OCI-LY7 (cell line): ENCODE results near the gene SASH3. TPM values are rescaled to one million over a fixed set of nuclear protein-coding genes. Genes with fewer than 3 reads are reported as not detected.

Source experiments
- BruUV-seq: library from RNA; stranded (reverse); fragments of 400-500 nt; replicated peaks from 2 replicates; lab custom pipeline; 2021; lab: Mats Ljungman, UMichigan
- CTCF ChIA-PET: fragments of 300-600 bp; sonication (Branson Sonifier 250); formaldehyde crosslinking; loops from one replicate; lab custom pipeline; 2022; ENCODE audit warnings: antibody characterized with exemption; ENCODE audit not compliant: unreplicated experiment; lab: Charles Lee
- POLR2A ChIA-PET: fragments of 300-600 bp; sonication (Branson Sonifier 250); formaldehyde crosslinking; loops from one replicate; lab custom pipeline; 2022; ENCODE audit warnings: antibody characterized with exemption; lab: Charles Lee
- DNase-seq: peaks from one replicate; pipeline ENCODE4 v3.0.0-alpha.2; 2015; ENCODE audit warnings: low spot score
- H2AFZ ChIP-seq: fragments of 200-600 bp; sonication (generic), shearing (Covaris generic); 2 replicates; pipeline ENCODE4 v1.6.1; 2014; ENCODE audit warnings: mild to moderate bottlenecking, antibody characterized with exemption, low read length, moderate library complexity
- H3K27ac ChIP-seq: fragments of 200-600 bp; sonication (generic); 2 replicates; pipeline ENCODE4 v1.5.1; 2014; ENCODE audit warnings: mixed run types, low read depth, mild to moderate bottlenecking, moderate library complexity, low read length, inconsistent platforms; ENCODE audit not compliant: poor library complexity, severe bottlenecking
- H3K36me3 ChIP-seq: fragments of 200-600 bp; sonication (generic); 2 replicates; pipeline ENCODE4 v1.6.1; 2014; ENCODE audit warnings: mild to moderate bottlenecking, antibody characterized with exemption, low read length, moderate library complexity, mixed read lengths; ENCODE audit not compliant: insufficient read depth
- H3K4me1 ChIP-seq: fragments of 200-600 bp; sonication (generic); 2 replicates; pipeline ENCODE4 v1.5.1; 2014; ENCODE audit warnings: mild to moderate bottlenecking, low read length; ENCODE audit not compliant: insufficient read depth, poor library complexity, severe bottlenecking
- H3K4me2 ChIP-seq: fragments of 200-600 bp; sonication (generic); 2 replicates; pipeline ENCODE4 v1.6.1; 2014; ENCODE audit warnings: mild to moderate bottlenecking, low read length
- H3K4me3 ChIP-seq: fragments of 200-600 bp; sonication (generic); 2 replicates; pipeline ENCODE4 v1.5.1; 2014; ENCODE audit warnings: mild to moderate bottlenecking, low read depth, low read length; ENCODE audit not compliant: poor library complexity, severe bottlenecking
- H3K79me2 ChIP-seq: fragments of 200-600 bp; sonication (generic); 2 replicates; pipeline ENCODE4 v1.6.1; 2016; ENCODE audit warnings: low read depth, mild to moderate bottlenecking, low read length, moderate library complexity, mixed read lengths; ENCODE audit not compliant: insufficient read depth
- H3K9me2 ChIP-seq: fragments of 200-600 bp; sonication (generic); 2 replicates; pipeline ENCODE4 v1.6.1; 2016; ENCODE audit warnings: mild to moderate bottlenecking, low read length, mixed read lengths; ENCODE audit not compliant: insufficient read depth
- H3K9me3 ChIP-seq: fragments of 200-600 bp; sonication (generic); 2 replicates; pipeline ENCODE4 v1.6.1; 2014; ENCODE audit warnings: mild to moderate bottlenecking, mixed run types, low read length, mixed read lengths
- H4K20me1 ChIP-seq: fragments of 200-600 bp; sonication (generic); 2 replicates; pipeline ENCODE4 v1.6.1; 2014; ENCODE audit warnings: mild to moderate bottlenecking, antibody characterized with exemption, low read length, moderate library complexity, mixed read lengths; ENCODE audit not compliant: insufficient read depth
- EZH2phosphoT487 ChIP-seq: fragments of 200-600 bp; sonication (generic); IDR thresholded peaks from 2 replicates; pipeline ENCODE4 v1.6.1; 2018; ENCODE audit warnings: low read depth, borderline replicate concordance, mild to moderate bottlenecking, mixed run types, antibody characterized with exemption, low read length, moderate library complexity, mixed read lengths
- intact Hi-C: fragments of 100-400 bp; cut with micrococcal nuclease; formaldehyde crosslinking; loops from one replicate; pipeline ENCODE4 v1.10.0; 2022; ENCODE audit not compliant: unreplicated experiment
- total RNA-seq, 2 experiments: library from RNA; depleted of rRNA in 1 of 2; stranded (reverse); fragments of >200 nt in 1 of 2; shearing (Covaris generic) in 1 of 2; gene quantifications; 2 replicates each; pipeline ENCODE4 v1.2.3, GENCODE V29; 2014 to 2022
- TF ChIP-seq, protein P1 (sequence below): fragments of 200-600 bp; sonication (generic); conservative IDR thresholded peaks from 2 replicates; pipeline ENCODE4 v1.5.1; 2014; ENCODE audit warnings: mild to moderate bottlenecking, antibody characterized with exemption, low read length, moderate library complexity, mixed read lengths

Gene SASH3
- total RNA-seq, 2 experiments from 2014 or later = 157 to 194 TPM

DNA sequence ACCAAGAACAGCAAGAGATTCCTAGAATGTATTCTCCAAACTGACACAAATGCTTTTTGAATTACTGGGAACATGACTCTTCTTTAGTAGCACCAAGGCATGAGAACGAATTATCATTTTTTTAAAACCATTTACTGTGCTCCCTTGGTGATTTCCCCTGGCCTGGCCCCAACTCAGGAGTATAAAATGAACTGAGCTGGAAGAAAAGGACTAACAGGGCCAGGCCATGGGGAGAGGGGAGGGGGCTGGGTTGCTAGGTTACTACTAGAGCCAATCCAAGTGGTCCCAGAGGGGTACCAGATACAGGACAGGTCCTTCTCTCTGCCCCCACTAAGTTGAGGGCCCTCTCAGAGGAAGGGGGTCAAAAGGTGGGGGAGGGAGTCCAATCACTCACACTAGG, 23.1 kb downstream of the SASH3 start:
- POLR2A ChIA-PET = no interaction called here
- TF ChIP-seq, protein P1, sequence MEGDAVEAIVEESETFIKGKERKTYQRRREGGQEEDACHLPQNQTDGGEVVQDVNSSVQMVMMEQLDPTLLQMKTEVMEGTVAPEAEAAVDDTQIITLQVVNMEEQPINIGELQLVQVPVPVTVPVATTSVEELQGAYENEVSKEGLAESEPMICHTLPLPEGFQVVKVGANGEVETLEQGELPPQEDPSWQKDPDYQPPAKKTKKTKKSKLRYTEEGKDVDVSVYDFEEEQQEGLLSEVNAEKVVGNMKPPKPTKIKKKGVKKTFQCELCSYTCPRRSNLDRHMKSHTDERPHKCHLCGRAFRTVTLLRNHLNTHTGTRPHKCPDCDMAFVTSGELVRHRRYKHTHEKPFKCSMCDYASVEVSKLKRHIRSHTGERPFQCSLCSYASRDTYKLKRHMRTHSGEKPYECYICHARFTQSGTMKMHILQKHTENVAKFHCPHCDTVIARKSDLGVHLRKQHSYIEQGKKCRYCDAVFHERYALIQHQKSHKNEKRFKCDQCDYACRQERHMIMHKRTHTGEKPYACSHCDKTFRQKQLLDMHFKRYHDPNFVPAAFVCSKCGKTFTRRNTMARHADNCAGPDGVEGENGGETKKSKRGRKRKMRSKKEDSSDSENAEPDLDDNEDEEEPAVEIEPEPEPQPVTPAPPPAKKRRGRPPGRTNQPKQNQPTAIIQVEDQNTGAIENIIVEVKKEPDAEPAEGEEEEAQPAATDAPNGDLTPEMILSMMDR = no peak
- TF ChIP-seq EZH2phosphoT487 = no peak

DNA sequence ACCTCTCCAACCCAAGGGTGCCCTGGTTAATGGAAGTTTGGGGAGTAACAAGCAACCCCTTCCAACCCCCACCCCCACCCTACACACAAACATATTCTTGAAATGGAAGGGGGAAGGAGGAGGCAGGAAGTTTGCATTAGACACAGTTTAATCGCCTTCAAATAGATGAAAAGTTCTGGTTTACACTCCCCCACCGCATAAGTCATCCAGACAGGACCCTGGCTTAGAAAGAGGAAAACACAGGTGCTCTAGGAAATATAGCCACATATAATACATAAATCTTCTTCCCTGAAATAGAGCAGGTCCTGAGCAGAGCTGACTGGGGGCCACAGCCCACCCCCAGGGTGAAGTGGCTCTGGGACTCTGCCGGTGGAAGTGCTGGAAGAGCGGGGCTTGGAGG, 25.1 kb downstream of the SASH3 start:
- H3K4me2 ChIP-seq = no peak overlapping the region
- H3K36me3 ChIP-seq = peaks cover 19% of the 10 kb centered on the region; the same call in 1 of the 2 replicates
- H2AFZ ChIP-seq = no peak overlapping the region
- no TSS peak for BruUV-seq
- no peaks in the 10 kb centered on the region for H3K4me1 ChIP-seq
- ChIA-PET POLR2A (no interaction called here), CTCF (no interaction called here)
- H3K9me3 ChIP-seq = no peaks in the 10 kb centered on the region
- H3K9me2 ChIP-seq = no peaks in the 10 kb centered on the region
- H3K27ac ChIP-seq = no peak overlapping the region
- TF ChIP-seq, protein P1 = no peak
- TF ChIP-seq EZH2phosphoT487 = no peak
- H3K4me3 ChIP-seq = no peak overlapping the region
- intact Hi-C loops = no loop called here
- H4K20me1 ChIP-seq = no peaks in the 10 kb centered on the region
- no peaks in the 10 kb centered on the region for H3K79me2 ChIP-seq
- no peak for DNase-seq

More for the DNA sequence above, 23.1 kb downstream of the SASH3 start:
- Histone ChIP-seq H4K20me1 (no peaks in the 10 kb centered on the region), H2AFZ (no peak overlapping the region), H3K9me2 (no peaks in the 10 kb centered on the region), H3K36me3 (peaks cover 23% of the 10 kb centered on the region; the same call in 1 of the 2 replicates), H3K4me1 (no peaks in the 10 kb centered on the region), H3K9me3 (no peaks in the 10 kb centered on the region), H3K79me2 (no peaks in the 10 kb centered on the region), H3K4me3 (no peak overlapping the region), H3K27ac (no peak overlapping the region), H3K4me2 (no peak overlapping the region)
- intact Hi-C loops = no loop called here
- BruUV-seq = no TSS peak
- no peak for DNase-seq
- CTCF ChIA-PET = no interaction called here

DNA sequence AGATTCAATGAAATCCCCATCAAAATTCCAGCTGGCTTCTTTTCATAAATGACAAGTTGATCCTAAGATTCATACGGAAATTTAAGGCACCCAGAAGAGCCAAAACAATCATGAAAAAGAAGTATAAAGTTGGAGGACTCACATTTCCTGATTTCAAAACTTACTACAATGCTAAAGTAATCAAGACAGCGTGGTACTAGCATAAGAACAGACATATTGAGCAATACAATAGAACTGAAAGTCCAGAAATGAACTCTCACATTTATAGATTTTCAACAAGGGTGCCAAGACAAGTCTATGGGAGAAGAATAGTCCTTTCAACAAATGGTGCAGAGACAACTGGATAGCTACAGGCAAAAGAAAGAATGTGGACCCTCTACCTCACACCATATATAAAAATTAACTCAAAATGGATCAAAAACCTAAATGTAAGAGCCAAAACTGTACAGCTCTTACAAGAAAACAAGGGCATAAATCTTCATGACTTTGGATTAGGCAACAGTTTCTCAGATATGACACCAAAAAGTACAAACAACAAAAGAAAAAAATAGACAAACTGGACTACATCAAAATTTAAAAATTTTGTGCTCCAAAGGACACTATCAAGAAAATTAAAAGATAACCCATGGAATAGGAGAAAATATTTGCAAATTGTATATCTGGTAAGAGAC, 28.5 kb downstream of the SASH3 start:
- no peak overlapping the region for H3K4me2 ChIP-seq
- intact Hi-C loops = no loop called here
- no peaks in the 10 kb centered on the region for H4K20me1 ChIP-seq
- H2AFZ ChIP-seq = no peak overlapping the region
- TF ChIP-seq EZH2phosphoT487 = no peak
- TF ChIP-seq, protein P1 = no peak
- CTCF ChIA-PET = no interaction called here
- no TSS peak for BruUV-seq
- POLR2A ChIA-PET = no interaction called here
- H3K36me3 ChIP-seq = peaks cover 41% of the 10 kb centered on the region
- H3K27ac ChIP-seq = no peak overlapping the region
- DNase-seq = no peak
- H3K9me2 ChIP-seq = no peaks in the 10 kb centered on the region
- no peaks in the 10 kb centered on the region for H3K79me2 ChIP-seq
- H3K4me1 ChIP-seq = no peaks in the 10 kb centered on the region
- no peak overlapping the region for H3K4me3 ChIP-seq
- H3K9me3 ChIP-seq = no peaks in the 10 kb centered on the region
